Heart left ventricle (tissue), 13 donors: ENCODE measurements around the gene CBLN1.

Source experiments
- CTCF ChIP-seq, 12 donors: fragments of 200-600 bp; sonication (generic) in 4 of 12; IDR thresholded peaks; one replicate each; pipeline versions ENCODE4 v1.5.0 to v1.8.0; 2018 to 2022; ENCODE audit warnings: antibody characterized with exemption in 12 of 12, mild to moderate bottlenecking in 5 of 12
- POLR2A ChIP-seq, 2 donors: fragments of 450-650 bp; IDR thresholded peaks; one replicate each; pipeline ENCODE4 v1.6.1; 2017; ENCODE audit warnings: antibody characterized with exemption in 2 of 2, mild to moderate bottlenecking in 2 of 2, moderate library complexity in 2 of 2
- donor health status: ischemic (EF 13 %, LVEDD 7.1; RV severe dilation, severe dysfunction).
- donor health status: DM: no; HTN: yes; CAD: no.
- donor health status: DM: no; HTN: no; CAD: no.
- donor health status: ischemic (EF 25% LVEDD 6.9; RV normal size, moderate dysfunction).
- donor health status: ischemic (EF 25% LVEDD 5.7; RV mildly dilated, moderate dysfunction).
- donor health status: ischemic (EF 35%, LVEDD 5.7; RV mildly dilated, moderate dysfunction).
- donor health status: nonischemic (EF 11% LVEDD 7.7; RV severe dilation, severe dysfunction).
- donor health status: DM: yes; HTN: yes; CAD: no.
- donor health status: PGD.
- donor health status: ischemic (EF 29% LVEDD 5.4; RV normal size, mild dysfunction).
- donor health status: nonischemic (EF 23%, LVEDD 6.1; RV moderate dilation, normal function).

GRCh38 chr16:49275050-49275730 lies 6.4 kb downstream of the CBLN1 start:
- TF ChIP-seq CTCF (IDR thresholded peaks at IDR 0.05) (no peak), POLR2A (IDR thresholded peaks at IDR 0.05) (no peak)
